CD4-positive, alpha-beta T cell treated with Interferon gamma for 1 hour (primary cell): ENCODE measurements around the gene MRGPRX2.

Experiments
- DNase-seq: peaks from one replicate; pipeline ENCODE4 v3.0.0-alpha.2; 2020

Gene MRGPRX2

DNA sequence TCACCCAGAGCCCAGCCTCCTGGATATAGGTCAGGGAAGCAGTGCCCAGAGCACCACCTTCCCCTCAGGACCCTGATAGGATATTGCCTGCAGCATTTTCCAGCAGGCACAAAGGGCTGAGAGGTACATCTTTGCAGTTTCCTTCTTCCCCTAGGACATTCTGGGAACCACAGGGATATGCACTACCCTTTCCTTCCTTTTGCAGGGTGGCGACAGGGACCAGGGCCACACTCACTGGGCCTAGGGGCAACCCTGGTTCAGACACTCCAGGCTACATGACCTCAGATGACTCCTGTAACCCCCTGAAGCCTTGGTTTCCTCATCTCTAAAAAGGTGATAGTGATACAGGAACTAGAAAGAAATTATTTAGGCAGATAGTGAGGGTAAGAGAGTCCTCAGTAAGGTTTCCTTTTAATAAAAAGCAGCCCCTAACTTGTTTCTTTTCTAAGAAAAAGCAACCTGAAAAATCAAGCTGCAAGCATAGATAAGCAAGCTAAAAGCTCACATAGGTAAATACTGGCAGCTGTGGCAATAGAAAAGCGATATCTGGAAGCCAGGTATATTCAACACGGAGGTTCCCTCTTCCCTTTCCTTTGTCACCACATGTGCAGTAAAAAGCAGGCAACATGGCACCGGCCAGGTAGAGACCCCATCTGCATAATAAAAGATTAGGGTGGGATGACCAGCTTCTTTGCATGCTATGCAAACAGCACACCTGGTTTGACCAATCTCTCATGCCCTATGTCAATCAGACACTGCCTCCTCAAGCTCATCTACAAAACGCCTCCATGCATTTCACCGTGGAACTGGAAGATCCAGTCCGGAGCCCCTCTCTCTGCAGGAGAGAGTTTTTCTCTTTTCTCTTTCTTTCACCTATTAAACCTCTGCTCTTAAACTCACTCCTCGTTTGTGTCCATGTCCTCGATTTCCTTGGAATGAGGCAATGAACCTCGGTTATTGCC lies 13.2 kb upstream of the MRGPRX2 start:
- DNase-seq = no peak

GRCh38 chr11:19072464-19072863 lies 11.9 kb upstream of the MRGPRX2 start:
- DNase-seq = no peak

GRCh38 chr11:19071255-19071654 lies 10.7 kb upstream of the MRGPRX2 start:
- DNase-seq = peak; percentile 39

DNA sequence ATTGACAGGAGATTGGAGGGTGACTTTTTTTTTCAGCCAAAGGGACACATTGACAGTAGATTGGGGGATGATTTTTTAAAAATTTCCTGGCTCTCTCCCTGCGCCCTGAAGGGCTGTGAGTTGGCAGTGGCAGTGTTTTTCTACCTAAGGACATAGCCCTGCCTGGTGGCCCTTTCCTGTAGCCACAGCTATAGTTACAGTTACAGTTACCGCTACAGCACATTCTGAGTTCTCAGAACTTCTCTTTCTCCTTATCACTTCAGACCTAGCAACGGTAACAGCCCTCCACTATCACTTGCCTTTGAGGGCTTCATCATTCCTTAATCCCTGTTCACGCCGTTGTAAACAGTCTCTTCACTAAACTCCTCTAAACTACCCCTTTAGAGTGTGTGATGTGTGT lies 684 bp downstream of the MRGPRX2 start:
- DNase-seq = no peak

- no peak for DNase-seq
Measured at GRCh38 chr11:19055905-19056304, 4.6 kb downstream of the MRGPRX2 start.

DNA sequence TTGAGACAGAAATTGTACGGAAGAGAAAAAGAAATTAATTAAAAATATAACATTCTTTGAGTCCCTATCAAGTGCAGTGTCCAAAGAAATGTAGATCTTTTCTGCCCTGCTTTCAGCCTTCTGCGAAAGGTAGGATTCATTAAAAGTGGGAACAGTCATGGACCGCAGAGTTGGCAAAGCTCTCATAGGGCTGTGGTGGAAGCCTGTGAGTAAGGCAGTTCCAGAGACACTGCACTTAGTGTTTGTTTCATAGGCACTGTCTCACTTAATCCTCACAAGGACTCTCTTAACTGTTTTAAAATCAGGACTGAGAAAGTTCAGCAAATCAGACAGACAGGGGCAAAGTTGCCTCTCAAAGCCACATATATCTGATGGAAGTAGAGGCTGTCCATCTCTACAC lies 5.5 kb downstream of the MRGPRX2 start:
- DNase-seq = no peak

DNA sequence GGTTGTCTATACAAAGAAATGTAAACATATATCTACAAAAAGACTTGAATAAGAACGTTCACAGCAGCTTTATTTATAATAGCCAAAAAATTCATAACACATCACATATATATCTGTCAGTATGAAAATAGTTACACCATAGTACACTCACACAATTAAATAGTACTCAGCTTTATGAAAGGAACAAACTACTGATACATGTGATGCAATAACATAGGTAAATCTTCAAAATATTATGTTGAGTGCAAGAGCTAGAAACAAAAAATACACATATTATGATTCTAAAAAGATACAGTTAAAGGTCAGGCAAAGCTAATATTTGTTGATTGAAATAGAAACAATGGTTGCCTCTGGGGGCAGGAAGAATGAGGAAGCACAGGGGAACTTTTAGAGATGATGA lies 6.6 kb downstream of the MRGPRX2 start:
- no peak for DNase-seq

GRCh38 chr11:19050281-19050680 lies 10.2 kb downstream of the MRGPRX2 start:
- DNase-seq = no peak

DNA sequence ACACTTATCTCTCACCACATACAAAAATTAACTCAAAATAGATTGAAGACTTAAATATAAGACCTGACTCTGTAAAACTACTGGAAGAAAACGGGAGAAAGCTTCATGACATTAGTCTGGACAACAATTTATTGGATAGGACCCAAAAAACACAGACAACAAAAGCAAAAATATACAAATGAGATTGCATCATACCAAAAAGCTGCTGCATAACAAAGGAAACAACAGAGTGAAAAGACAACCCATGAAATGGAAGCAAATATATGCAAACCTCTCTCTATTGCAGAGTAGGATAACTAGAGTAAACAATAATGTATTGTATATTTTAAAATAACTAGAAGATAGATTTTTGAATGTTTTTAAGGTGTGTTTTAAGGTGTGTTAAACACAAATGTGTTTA lies 11.2 kb downstream of the MRGPRX2 start:
- DNase-seq = no peak

- no peak for DNase-seq
Measured at GRCh38 chr11:19040051-19040450, 20.5 kb downstream of the MRGPRX2 start.

DNA sequence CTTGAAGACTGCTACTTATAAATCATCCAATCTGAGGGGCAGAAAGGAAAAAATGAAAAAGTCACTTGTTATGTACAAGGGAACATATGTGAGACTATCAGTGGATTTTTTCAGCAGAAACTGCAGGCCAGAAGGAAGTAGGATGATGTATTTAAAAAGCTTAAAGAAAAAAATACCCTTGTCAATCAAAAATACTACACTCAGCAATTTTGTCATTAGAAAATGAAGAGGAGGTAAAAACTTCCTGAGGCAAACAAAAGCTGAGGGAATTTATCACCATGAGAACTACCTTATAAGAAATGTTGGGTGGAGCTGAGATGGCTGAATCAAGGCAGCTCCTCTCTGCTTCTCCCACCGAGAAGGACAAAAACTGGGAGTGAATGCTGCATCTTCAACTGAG lies 21.1 kb downstream of the MRGPRX2 start:
- no peak for DNase-seq

DNA sequence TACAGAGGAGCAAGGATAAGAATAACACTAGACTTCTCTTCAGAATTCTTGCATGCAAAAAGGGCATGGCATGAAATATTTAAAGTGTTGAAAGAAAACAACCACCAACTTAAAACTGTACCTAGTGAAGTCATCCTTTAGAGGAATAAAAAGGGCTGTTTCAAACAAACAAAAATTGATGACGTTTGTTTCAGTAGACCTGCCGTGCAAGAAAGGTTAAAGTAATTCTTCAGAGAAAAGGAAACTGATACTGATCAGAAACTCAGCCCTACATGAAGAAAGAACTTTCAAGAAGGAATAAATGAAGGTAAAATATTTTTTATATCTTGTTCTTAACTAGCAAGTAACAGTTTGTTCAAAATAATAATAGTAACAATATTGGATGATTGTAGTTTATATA lies 27.5 kb downstream of the MRGPRX2 start:
- no peak for DNase-seq

- DNase-seq = no peak
Measured at GRCh38 chr11:19027829-19028595, 32.5 kb downstream of the MRGPRX2 start.

- DNase-seq = no peak
Measured at GRCh38 chr11:19026862-19027261, 33.7 kb downstream of the MRGPRX2 start.

DNA sequence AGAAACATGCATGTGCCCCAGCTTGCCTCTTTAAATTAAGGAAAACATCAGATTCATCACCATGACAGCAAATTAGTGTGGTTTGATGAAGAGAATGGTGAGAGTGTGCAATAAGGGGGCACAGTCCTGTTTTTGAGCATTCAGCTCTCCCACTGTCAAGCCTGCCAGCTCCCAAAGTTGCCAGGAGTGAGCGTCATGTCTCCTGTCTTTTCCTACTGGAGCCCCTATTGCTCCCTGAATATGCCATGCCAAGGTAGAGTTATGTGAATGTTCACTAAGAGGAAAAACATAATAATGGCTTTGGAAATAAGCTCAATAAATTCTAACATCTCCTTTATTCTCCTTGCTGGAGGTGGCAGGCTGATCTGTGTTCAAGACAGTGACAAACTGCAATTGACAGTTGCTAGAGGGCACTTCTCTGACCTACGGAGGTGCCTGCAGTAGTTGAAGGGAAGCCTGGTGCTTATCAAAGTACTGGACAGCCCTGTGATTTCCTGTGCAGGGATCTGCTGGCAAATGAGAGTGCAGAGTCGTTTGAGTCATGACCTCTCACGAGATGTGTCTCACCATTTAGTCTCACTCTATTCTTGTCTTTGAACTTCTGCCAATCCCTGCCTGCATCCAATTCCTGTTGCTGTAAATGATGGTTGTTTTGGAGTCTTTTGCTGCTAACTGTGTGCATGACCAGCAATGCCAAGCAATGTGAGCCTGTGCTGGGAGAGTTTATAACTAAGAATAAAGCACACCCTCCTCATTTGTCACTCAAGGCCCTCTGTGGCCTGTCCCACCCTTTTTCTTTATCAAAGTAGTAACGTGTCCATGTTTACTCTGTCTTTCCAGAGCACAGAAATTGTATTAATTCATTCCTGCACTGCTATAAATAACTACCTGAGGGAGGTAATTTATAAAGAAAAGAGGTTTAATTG lies 34.8 kb downstream of the MRGPRX2 start:
- no peak for DNase-seq

GRCh38 chr11:19020831-19021230 lies 39.7 kb downstream of the MRGPRX2 start:
- DNase-seq = no peak

DNA sequence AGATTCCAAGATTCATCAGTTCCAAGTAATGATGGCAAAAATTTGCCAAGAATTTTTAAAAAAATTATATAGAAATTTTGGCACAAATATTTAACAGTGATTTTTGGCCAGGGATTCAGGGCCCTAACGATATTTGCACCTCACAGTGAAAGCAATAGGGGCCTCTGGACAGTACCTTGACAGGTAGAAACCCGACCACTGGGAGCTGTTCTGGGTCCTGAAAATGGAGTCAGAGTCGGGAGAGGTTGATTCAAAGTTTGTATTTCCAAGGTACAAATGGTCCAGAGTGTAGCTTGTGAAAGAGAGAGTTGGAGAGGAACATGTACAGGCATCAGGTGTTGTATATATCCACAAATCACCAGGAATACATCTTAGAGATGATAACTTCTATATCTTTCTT lies 41.6 kb downstream of the MRGPRX2 start:
- DNase-seq = no peak

- DNase-seq = no peak
Measured at GRCh38 chr11:19013181-19013857, 47.2 kb downstream of the MRGPRX2 start.

DNA sequence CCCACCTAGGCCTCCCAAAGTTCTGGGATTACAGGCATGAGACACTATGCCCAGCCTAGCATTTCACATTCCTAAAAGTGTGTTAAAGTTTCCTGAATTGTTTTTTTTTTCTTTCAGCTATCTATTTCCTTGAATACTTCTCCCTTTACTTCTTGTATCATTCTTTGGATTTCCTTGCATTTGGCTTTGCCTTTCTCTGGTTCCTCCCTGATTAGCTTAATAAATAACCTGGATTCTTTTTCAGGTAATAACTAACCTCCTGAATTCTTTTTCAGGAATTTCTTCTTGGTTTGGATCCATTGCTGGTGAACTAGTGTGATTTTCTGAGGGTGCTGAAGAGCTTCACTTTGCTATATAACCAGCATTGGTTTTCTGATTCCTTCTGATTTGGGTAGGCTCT lies 47.9 kb downstream of the MRGPRX2 start:
- no peak for DNase-seq
